NCI-H446 treated with DMSO at 0.1 percent for 48 hours (cell line): ENCODE measurements around the gene CCAR1.
"Not testable (repeated sequence)": the region's sequence is repeated elsewhere in the genome, so short reads cannot be mapped to it uniquely, and the experiment has no call there.

Experiments used
- DNase-seq: peaks from one replicate; lab custom pipeline; 2025; lab: John Stamatoyannopoulos, UW

The CCAR1 gene, protein sequence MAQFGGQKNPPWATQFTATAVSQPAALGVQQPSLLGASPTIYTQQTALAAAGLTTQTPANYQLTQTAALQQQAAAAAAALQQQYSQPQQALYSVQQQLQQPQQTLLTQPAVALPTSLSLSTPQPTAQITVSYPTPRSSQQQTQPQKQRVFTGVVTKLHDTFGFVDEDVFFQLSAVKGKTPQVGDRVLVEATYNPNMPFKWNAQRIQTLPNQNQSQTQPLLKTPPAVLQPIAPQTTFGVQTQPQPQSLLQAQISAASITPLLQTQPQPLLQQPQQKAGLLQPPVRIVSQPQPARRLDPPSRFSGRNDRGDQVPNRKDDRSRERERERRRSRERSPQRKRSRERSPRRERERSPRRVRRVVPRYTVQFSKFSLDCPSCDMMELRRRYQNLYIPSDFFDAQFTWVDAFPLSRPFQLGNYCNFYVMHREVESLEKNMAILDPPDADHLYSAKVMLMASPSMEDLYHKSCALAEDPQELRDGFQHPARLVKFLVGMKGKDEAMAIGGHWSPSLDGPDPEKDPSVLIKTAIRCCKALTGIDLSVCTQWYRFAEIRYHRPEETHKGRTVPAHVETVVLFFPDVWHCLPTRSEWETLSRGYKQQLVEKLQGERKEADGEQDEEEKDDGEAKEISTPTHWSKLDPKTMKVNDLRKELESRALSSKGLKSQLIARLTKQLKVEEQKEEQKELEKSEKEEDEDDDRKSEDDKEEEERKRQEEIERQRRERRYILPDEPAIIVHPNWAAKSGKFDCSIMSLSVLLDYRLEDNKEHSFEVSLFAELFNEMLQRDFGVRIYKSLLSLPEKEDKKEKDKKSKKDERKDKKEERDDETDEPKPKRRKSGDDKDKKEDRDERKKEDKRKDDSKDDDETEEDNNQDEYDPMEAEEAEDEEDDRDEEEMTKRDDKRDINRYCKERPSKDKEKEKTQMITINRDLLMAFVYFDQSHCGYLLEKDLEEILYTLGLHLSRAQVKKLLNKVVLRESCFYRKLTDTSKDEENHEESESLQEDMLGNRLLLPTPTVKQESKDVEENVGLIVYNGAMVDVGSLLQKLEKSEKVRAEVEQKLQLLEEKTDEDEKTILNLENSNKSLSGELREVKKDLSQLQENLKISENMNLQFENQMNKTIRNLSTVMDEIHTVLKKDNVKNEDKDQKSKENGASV

GRCh38 chr10:68720793-68721672 lies at the start of gene CCAR1:
TSS of gene CCAR1 (plus strand) at chr10:68721239. CDS start at chr10:68722505, 1,266 bp downstream.
- peak; percentile 93 for DNase-seq

DNA sequence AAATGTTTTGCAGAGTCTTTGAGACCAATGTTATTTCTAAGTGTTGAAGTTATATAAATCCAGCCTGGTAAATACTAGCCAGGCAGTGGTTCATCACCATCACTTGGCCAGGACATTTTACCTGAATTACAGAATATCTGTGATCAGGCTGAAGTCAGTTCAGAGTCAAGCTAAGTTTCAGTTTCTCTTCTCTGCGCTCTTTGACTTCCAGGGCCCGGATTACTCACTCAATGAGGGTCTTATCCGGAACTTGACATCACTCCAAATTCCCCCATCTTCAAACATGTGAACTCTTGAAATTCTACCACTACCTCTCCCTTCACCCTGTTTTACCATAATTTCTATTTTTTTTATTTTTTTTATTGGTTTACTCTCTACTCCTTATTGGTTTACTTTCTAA lies 36.6 kb upstream of the CCAR1 start:
- DNase-seq: no peak

DNA sequence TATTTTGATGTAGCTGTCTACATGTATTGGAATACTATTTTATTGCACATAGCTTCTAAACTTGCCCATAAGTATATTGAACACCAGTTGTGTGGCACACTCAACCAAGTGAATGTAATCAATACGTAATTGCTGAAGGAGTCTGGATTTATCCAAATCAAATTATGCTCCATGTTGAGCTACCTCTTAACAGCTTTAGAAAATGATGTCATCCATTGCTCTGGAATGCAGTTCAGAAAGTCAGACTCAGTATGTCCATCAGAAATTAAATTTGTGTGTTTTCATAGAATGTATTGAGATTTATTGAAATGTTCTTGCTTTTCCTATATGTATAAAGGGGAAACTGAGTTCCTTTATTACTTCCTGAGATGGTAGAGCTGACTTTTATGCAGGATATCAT lies 25.0 kb upstream of the CCAR1 start:
- no peak for DNase-seq

GRCh38 chr10:68697106-68697505 lies 23.9 kb upstream of the CCAR1 start:
- no peak for DNase-seq

DNA sequence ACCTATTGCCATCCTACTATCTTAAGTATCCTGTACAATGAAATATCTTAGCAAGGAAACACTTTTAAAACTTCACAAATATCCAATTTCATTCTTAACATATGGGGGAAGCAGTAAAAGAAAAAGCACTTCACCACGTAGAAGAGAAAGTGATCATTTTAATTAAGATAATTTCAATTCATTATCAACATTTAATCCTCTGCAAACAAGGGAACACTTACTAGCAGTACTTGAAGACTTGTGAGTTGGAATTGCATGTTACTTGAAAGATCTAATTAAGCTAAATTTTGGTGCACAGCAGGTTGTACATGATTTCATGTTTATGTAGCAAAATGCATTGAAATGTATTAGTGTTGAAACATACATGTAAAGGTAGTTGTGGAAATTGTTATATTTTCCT lies 20.8 kb upstream of the CCAR1 start:
- DNase-seq: no peak

GRCh38 chr10:68705548-68705947 lies 15.5 kb upstream of the CCAR1 start:
- DNase-seq: no peak

- DNase-seq: not testable (repeated sequence)
These were observed 12.1 kb upstream of the CCAR1 start for GRCh38 chr10:68708987-68709386.

DNA sequence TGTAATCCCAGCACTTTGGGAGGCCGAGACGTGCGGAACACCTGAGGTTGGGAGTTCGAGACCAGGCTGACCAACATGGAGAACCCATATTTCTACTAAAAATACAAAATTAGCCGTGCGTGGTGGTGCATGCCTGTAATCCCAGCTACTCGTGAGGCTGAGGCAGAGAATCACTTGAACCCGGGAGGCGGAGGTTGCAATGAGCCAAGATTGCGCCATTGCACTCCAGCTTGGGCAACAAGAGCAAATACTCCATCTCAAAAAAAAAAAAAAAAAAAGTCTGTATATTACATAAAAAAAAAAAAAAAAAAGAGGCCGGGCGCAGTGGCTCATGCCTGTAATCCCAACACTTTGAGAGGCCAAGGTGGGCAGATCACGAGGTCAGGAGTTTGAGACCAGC lies 8.0 kb upstream of the CCAR1 start:
- DNase-seq: not testable (repeated sequence)

- DNase-seq: no peak
These were observed 3.6 kb upstream of the CCAR1 start for GRCh38 chr10:68717435-68717834.

GRCh38 chr10:68721673-68722335 lies 765 bp downstream of the CCAR1 start:
- no peak for DNase-seq

- no peak for DNase-seq
These were observed 4.0 kb downstream of the CCAR1 start for GRCh38 chr10:68725016-68725415.

GRCh38 chr10:68727146-68727545 lies 6.1 kb downstream of the CCAR1 start:
- no peak for DNase-seq

GRCh38 chr10:68732651-68733050 lies 11.6 kb downstream of the CCAR1 start:
- DNase-seq: no peak

- DNase-seq: no peak
These were observed 13.3 kb downstream of the CCAR1 start for GRCh38 chr10:68734349-68734748.

GRCh38 chr10:68735119-68735518 lies 14.1 kb downstream of the CCAR1 start:
- DNase-seq: no peak

GRCh38 chr10:68735739-68736138 lies 14.7 kb downstream of the CCAR1 start:
- DNase-seq: not testable (repeated sequence)

DNA sequence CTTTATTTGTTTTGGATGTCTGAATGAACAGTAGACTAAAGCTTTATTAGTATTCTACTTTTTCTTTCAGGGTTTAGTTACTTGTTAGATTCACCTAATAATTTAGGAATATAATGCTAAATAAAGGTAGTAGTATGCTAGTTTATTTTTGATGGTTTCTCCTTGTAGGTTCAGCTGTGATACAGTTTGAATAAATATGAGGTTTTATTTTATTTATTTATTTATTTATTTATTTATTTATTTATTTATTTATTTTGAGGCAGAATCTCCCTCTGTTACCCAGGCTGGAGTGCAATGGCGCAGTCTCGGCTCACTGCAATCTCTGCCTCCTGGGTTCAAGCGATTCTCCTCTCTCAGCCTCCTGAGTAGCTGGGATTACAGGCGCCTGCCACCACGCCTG lies 19.6 kb downstream of the CCAR1 start:
- not testable (repeated sequence) for DNase-seq

DNA sequence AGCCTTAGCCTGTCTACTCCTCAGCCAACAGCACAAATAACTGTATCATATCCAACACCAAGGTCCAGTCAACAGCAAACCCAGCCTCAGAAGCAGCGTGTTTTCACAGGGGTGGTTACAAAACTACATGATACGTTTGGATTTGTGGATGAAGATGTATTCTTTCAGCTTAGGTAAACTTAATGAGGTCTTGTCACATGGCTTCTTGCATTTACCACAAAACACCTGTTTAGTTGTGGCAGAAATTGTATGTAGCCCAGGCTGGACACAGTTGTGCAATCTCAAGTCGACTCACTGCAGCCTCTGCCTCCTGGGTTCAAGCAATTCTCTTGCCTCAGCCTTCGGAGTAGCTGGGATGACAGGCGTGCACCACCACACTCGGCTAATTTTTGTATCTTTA lies 21.4 kb downstream of the CCAR1 start:
- DNase-seq: no peak

- DNase-seq: no peak
These were observed 31.8 kb downstream of the CCAR1 start for GRCh38 chr10:68752711-68753350.

- DNase-seq: no peak
These were observed 35.2 kb downstream of the CCAR1 start for GRCh38 chr10:68756246-68756645.
